Large intestine (tissue), 12 donors: ENCODE measurements around the gene MAP3K20. TPM values are rescaled to one million over a fixed set of nuclear protein-coding genes. Genes with fewer than 3 reads are reported as not detected.
A peak's percentile ranks its signal among the peaks of the same experiment; 100 is the strongest.

ENCODE experiments used
- DNase-seq, 2 donors: peaks; one replicate each; pipeline versions ENCODE4 v3.0.0 to v3.0.0-alpha.2; 2013
- H3K27ac ChIP-seq: one replicate; pipeline ENCODE4 v1.5.1; 2013; ENCODE audit warnings: low read length
- H3K27me3 ChIP-seq: 2 replicates; pipeline ENCODE4 v1.6.1; 2013; ENCODE audit warnings: low read length; ENCODE audit not compliant: control insufficient read depth, insufficient read depth
- H3K36me3 ChIP-seq: 2 replicates; pipeline ENCODE4 v1.6.1; 2013; ENCODE audit warnings: low read length; ENCODE audit not compliant: control insufficient read depth, insufficient read depth
- H3K4me1 ChIP-seq: one replicate; pipeline ENCODE4 v1.6.1; 2013; ENCODE audit warnings: low read length; ENCODE audit not compliant: control insufficient read depth, insufficient read depth
- H3K4me3 ChIP-seq: one replicate; pipeline ENCODE4 v1.5.1; 2013; ENCODE audit warnings: low read length
- H3K9me3 ChIP-seq: one replicate; pipeline ENCODE4 v1.6.1; 2013; ENCODE audit warnings: mild to moderate bottlenecking, low read depth, low read length, moderate library complexity; ENCODE audit not compliant: control insufficient read depth
- WGBS: methylation state at CpG from one replicate; pipeline ENCODE4 v1.1.5; 2013; ENCODE audit warnings: low lambda C conversion rate; ENCODE audit not compliant: insufficient coverage; 5-methylcytosine and 5-hydroxymethylcytosine counted together
- long read RNA-seq, 11 donors: transcript quantifications; one replicate each; lab custom pipeline, GENCODE V29; 2026
- polyA plus RNA-seq: library from polyadenylated mRNA; unstranded; fragments of 120-200 nt; gene quantifications from one replicate; pipeline ENCODE4 v1.2.1, GENCODE V29; 2013

Gene MAP3K20
- polyA plus RNA-seq: 31.7 TPM
- long read RNA-seq, donor 1, full-length matches to known transcripts: 1 of 1 reads
- long read RNA-seq, donor 1, partial matches to known transcripts: 0 of 1 reads
- long read RNA-seq, donor 1, other reads (novel, unspliced or antisense): 0 of 1 reads
- long read RNA-seq, donor 2, full-length matches to known transcripts: 6 of 28 reads
- long read RNA-seq, donor 2, partial matches to known transcripts: 22 of 28 reads
- long read RNA-seq, donor 2, other reads (novel, unspliced or antisense): 0 of 28 reads
- long read RNA-seq, donor 3: 0 reads
- long read RNA-seq, donor 4: 0 reads
- long read RNA-seq, donor 5, full-length matches to known transcripts: 6 of 6 reads
- long read RNA-seq, donor 5, partial matches to known transcripts: 0 of 6 reads
- long read RNA-seq, donor 5, other reads (novel, unspliced or antisense): 0 of 6 reads
- long read RNA-seq, donor 6, full-length matches to known transcripts: 1 of 14 reads
- long read RNA-seq, donor 6, partial matches to known transcripts: 13 of 14 reads
- long read RNA-seq, donor 6, other reads (novel, unspliced or antisense): 0 of 14 reads
- long read RNA-seq, donor 7, full-length matches to known transcripts: 3 of 3 reads
- long read RNA-seq, donor 7, partial matches to known transcripts: 0 of 3 reads
- long read RNA-seq, donor 7, other reads (novel, unspliced or antisense): 0 of 3 reads
- long read RNA-seq, donor 8, full-length matches to known transcripts: 10 of 10 reads
- long read RNA-seq, donor 8, partial matches to known transcripts: 0 of 10 reads
- long read RNA-seq, donor 8, other reads (novel, unspliced or antisense): 0 of 10 reads
- long read RNA-seq, donor 9, partial matches to known transcripts: 0 of 1 reads
- long read RNA-seq, donor 9, other reads (novel, unspliced or antisense): 0 of 1 reads
- long read RNA-seq, donor 10, full-length matches to known transcripts: 5 of 16 reads
- long read RNA-seq, donor 10, partial matches to known transcripts: 11 of 16 reads
- long read RNA-seq, donor 10, other reads (novel, unspliced or antisense): 0 of 16 reads
- long read RNA-seq, donor 11, full-length matches to known transcripts: 3 of 3 reads
- long read RNA-seq, donor 11, partial matches to known transcripts: 0 of 3 reads
- long read RNA-seq, donor 11, other reads (novel, unspliced or antisense): 0 of 3 reads

DNA sequence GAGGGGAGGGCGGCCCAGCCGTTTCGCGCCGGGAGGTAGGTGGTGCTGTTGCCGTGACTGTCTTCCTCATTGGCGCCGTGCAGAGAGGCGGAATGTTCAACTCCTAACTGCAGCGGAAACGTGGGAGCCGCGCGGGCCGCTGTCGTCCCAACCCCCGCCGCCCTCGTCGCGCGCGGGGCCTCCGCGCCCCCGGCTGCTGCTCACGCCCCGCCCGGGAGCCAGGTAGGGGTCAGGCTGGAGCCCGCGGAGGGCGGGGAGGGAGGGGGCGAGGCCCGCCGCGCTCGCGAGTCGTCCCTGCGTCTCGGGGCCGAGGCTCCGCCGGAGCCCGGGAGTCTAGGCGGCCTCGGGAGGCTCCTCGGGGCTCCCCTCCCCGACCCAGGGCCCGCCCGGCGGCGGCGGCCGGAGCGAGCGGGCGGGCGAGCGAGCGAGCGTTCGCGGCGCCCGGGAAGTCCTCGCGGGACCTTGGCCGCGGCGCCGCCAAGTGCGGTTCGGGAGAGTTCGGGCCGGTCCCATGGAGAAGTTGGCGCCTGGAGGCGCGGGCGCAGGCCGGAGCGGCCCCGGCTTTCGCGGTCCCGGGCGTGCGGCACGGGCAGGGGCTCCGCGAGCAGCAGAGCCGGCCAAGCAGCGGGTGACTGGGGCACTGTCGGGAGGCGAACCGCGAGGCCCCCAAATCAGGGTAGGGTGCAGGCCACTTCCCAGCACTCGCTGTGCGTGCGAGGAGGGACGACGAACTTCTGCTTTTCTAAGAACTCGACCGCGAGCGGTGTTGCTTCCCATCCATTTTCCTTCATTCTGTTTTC is at the start of gene MAP3K20:
Gene MAP3K20 (plus strand): TSS at position 66 of the 800 bp plus-strand sequence. CDS start 15,186 bp downstream, outside the sequence.
- H3K4me3 ChIP-seq: peak within 1 kb of the TSS; percentile 59
- peak; percentile 61 to 86 for DNase-seq
- H3K9me3 ChIP-seq: no peaks in the 10 kb centered on the region
- H3K27ac ChIP-seq: peak within 1 kb of the TSS; percentile 84
- H3K27me3 ChIP-seq: no peaks in the 10 kb centered on the region
- H3K4me1 ChIP-seq: peaks cover 9% of the 10 kb centered on the region
- H3K36me3 ChIP-seq: no peaks in the 10 kb centered on the region
- WGBS: no CpG with 5 or more reads among the region's 106 CpGs

DNA sequence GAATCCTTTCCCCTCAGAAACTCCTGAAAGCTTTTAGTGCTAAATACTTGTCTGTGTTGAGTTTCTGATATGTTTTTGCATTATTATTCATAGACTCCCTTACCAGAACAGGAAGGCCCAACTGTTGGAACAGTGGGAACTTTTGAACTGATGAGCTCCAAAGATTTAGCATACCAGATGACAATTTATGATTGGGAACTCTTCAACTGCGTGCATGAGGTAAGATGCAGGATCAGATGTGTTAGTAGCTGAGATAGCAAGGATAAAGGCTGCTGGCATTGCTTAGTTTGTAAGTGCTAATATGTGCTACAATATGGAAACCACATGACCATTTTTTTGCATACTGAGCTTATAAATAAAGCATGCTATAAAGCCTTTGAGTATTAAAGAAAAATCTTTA is 49.2 kb upstream of the MAP3K20 start:
- no peaks in the 10 kb centered on the region for H3K9me3 ChIP-seq
- no peak for DNase-seq
- WGBS: no CpG with 5 or more reads among the region's 1 CpG
- H3K27ac ChIP-seq: no peak overlapping the region
- no peaks in the 10 kb centered on the region for H3K27me3 ChIP-seq
- no peak overlapping the region for H3K4me3 ChIP-seq
- H3K36me3 ChIP-seq: no peaks in the 10 kb centered on the region
- H3K4me1 ChIP-seq: peaks cover 15% of the 10 kb centered on the region

GRCh38 chr2:173027181-173028128 is 48.2 kb upstream of the MAP3K20 start:
- no peaks in the 10 kb centered on the region for H3K36me3 ChIP-seq
- H3K9me3 ChIP-seq: no peaks in the 10 kb centered on the region
- H3K27me3 ChIP-seq: no peaks in the 10 kb centered on the region
- peak; percentile 77 to 81 for DNase-seq
- no peak overlapping the region for H3K4me3 ChIP-seq
- H3K4me1 ChIP-seq: peaks cover 15% of the 10 kb centered on the region
- WGBS: 45% methylated on average over 3 of the region's 8 CpGs
- H3K27ac ChIP-seq: peak overlapping the region; percentile 22

GRCh38 chr2:173028141-173028540 is 47.5 kb upstream of the MAP3K20 start:
- Histone ChIP-seq H3K27ac (peak overlapping the region; percentile 22), H3K4me1 (peaks cover 15% of the 10 kb centered on the region), H3K36me3 (no peaks in the 10 kb centered on the region), H3K9me3 (no peaks in the 10 kb centered on the region), H3K4me3 (no peak overlapping the region), H3K27me3 (no peaks in the 10 kb centered on the region)
- WGBS: no CpG with 5 or more reads among the region's 1 CpG
- no peak for DNase-seq

DNA sequence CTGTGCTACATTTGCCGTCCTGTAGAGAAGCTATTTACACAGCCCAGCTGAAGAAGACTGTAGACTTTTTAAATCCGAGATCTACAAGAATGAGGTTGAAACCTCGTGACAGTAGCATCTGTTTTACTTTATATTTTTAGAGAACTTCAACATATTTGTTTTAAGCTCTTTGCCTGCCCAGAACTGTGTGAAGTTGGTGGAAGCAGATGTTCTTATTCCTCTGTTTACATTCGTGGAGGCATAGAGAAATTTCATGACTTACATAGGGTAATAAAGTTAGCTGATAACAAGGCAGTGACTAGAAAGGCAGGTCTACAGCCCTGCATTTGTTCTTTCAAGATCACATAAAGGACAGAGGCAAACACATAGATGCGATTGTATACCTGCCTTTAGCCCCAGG is 47.0 kb upstream of the MAP3K20 start:
- Histone ChIP-seq H3K27me3 (no peaks in the 10 kb centered on the region), H3K9me3 (no peaks in the 10 kb centered on the region), H3K4me1 (peaks cover 15% of the 10 kb centered on the region), H3K36me3 (no peaks in the 10 kb centered on the region), H3K27ac (peak overlapping the region; percentile 22), H3K4me3 (no peak overlapping the region)
- WGBS: 16% methylated on average over 2 of the region's 5 CpGs
- DNase-seq: peak; percentile 42 to 80

- Histone ChIP-seq H3K9me3 (no peaks in the 10 kb centered on the region), H3K27ac (no peak overlapping the region), H3K27me3 (no peaks in the 10 kb centered on the region), H3K4me3 (no peak overlapping the region), H3K4me1 (peaks cover 15% of the 10 kb centered on the region), H3K36me3 (no peaks in the 10 kb centered on the region)
- WGBS: 88% methylated on average over 3 of the region's 9 CpGs
- no peak for DNase-seq
Measured at GRCh38 chr2:173030561-173031490, 44.8 kb upstream of the MAP3K20 start.

DNA sequence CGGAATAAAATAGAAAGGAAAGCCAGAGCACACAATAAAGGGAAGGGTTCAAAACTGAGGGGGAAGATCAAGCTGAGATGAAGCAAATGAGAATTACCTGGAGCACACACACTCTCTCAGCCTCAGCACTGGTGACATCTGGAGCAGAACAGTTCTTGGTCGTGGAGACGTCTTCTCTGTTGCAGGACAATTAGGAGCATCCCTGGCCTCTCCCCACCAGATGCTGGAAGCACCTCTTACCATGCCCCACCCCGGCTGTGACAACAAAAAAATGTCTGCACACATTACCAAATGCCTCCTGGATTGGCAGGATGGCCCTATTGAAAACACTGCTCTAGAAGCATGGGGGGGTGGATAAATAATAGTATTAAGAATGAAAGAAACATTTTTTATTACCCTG is 43.6 kb upstream of the MAP3K20 start:
- WGBS: 80% methylated on average over 1 of the region's 4 CpGs
- DNase-seq: no peak
- H3K27ac ChIP-seq: no peak overlapping the region
- no peak overlapping the region for H3K4me3 ChIP-seq
- no peaks in the 10 kb centered on the region for H3K27me3 ChIP-seq
- no peaks in the 10 kb centered on the region for H3K9me3 ChIP-seq
- peaks cover 15% of the 10 kb centered on the region for H3K4me1 ChIP-seq
- no peaks in the 10 kb centered on the region for H3K36me3 ChIP-seq

DNA sequence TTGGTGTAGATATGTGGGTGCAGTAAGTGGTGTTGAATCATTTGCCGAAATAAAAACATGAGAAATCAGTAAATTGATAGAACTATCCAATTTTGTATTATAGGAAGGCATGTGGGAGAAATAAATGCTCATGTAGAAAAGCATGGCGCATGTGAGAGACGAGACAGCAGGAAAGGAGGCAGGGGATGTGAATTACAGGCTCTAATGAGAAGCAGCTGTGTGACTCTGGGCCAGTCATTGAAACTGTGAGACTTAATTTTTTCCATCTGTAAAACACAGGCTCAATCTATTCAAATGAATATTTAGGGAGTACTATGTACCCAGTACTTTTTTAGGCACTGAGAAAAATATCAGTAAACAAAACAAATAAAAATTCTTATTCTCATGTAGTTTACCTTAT is 42.6 kb upstream of the MAP3K20 start:
- peaks cover 10% of the 10 kb centered on the region for H3K4me1 ChIP-seq
- 100% methylated on average over 3 of the region's 3 CpGs for WGBS
- DNase-seq: no peak
- no peak overlapping the region for H3K27ac ChIP-seq
- H3K4me3 ChIP-seq: no peak overlapping the region
- no peaks in the 10 kb centered on the region for H3K27me3 ChIP-seq
- no peaks in the 10 kb centered on the region for H3K36me3 ChIP-seq
- H3K9me3 ChIP-seq: no peaks in the 10 kb centered on the region
